A549 (cell line): Measurements from ENCODE around the gene MARK1.

Source experiments
- CBX8 ChIP-seq: fragments of 200-600 bp; sonication (generic); IDR thresholded peaks from 2 replicates; pipeline ENCODE4 v1.6.1; 2016
- CTCF ChIP-seq: fragments of >200 bp; sonication (Bioruptor Twin); formaldehyde crosslinking; IDR thresholded peaks from 3 replicates; pipeline ENCODE4 v1.5.1; 2016

DNA sequence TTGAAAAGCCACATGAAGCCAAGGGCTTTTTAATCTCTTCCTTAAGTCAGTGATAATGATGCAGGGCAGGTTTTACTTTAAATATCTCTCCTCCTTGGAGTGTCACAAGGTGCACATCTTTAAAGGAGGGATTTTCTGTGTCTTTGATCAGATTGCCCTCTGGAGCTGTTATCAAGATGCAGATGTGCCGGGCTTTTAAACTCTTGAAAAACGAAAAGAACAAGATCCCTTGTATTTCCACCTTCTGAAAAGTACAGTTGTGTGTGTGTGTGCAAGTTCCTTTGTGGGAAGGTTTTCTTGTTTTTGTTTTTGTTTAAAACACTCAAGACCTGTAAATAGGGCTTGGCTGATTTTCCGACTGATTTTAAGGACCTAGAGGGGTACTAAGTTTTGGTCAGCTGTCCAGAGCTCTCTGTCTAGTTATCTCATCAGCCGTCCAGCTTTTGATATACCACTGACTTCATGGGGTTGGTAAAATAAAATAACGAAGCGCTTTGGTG is 1.6 kb downstream of the MARK1 start:
- TF ChIP-seq CBX8: no peak
- no peak for TF ChIP-seq CTCF
